ENCODE measurements around the gene ATL2.
"Not testable (repeated sequence)": the region's sequence is repeated elsewhere in the genome, so short reads cannot be mapped to it uniquely, and the experiment has no call there.

GRCh38 chr2:38319240-38319639 lies 57.8 kb downstream of the ATL2 start:
- TF ChIP-seq EZH2 (IDR thresholded peaks at IDR 0.05; ENCODE audit: insufficient read depth, poor library complexity, severe bottlenecking); EZH2phosphoT487 (IDR thresholded peaks at IDR 0.05; ENCODE audit: insufficient read depth, low read depth): not testable (repeated sequence)

Measured in GM23248 (cell line).